Measurements from ENCODE around the gene SDF2L1. TPM values are rescaled to one million over a fixed set of nuclear protein-coding genes. Genes with fewer than 3 reads are reported as not detected.
A peak's percentile ranks its signal among the peaks of the same experiment; 100 is the strongest.
"Not testable (repeated sequence)": the region's sequence is repeated elsewhere in the genome, so short reads cannot be mapped to it uniquely, and the experiment has no call there.

Gene SDF2L1, protein sequence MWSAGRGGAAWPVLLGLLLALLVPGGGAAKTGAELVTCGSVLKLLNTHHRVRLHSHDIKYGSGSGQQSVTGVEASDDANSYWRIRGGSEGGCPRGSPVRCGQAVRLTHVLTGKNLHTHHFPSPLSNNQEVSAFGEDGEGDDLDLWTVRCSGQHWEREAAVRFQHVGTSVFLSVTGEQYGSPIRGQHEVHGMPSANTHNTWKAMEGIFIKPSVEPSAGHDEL
- polyA plus RNA-seq (ENCODE audit: insufficient read length in 12 of 12) = 10 to 100 TPM in 1 of 12 donors, 1 to 10 TPM in 10, not detected in 1; 4.1 to 15.9 (median 7.2) TPM
- long read RNA-seq, donor 1, transcript SDF2L1-201 (3 exons, 865 nt) = major isoform, 38 of 45 reads
- long read RNA-seq, donor 1, partial matches to known transcripts = 6 of 45 reads
- long read RNA-seq, donor 1, other reads (novel, unspliced or antisense) = 0 of 45 reads
- long read RNA-seq, donor 2, transcript SDF2L1-201 (3 exons, 865 nt) = major isoform, 17 of 18 reads
- long read RNA-seq, donor 2, partial matches to known transcripts = 0 of 18 reads
- long read RNA-seq, donor 2, other reads (novel, unspliced or antisense) = 0 of 18 reads
- long read RNA-seq, donor 3, transcript SDF2L1-201 (3 exons, 865 nt) = major isoform, 5 of 5 reads
- long read RNA-seq, donor 3, partial matches to known transcripts = 0 of 5 reads
- long read RNA-seq, donor 3, other reads (novel, unspliced or antisense) = 0 of 5 reads
- long read RNA-seq, donor 4, partial matches to known transcripts = 0 of 5 reads
- long read RNA-seq, donor 4, other reads (novel, unspliced or antisense) = 0 of 5 reads
- long read RNA-seq, donor 5, transcript SDF2L1-201 (3 exons, 865 nt) = major isoform, 21 of 23 reads
- long read RNA-seq, donor 5, partial matches to known transcripts = 0 of 23 reads
- long read RNA-seq, donor 5, other reads (novel, unspliced or antisense) = 0 of 23 reads
- long read RNA-seq, donor 6, transcript SDF2L1-201 (3 exons, 865 nt) = major isoform, 12 of 12 reads
- long read RNA-seq, donor 6, partial matches to known transcripts = 0 of 12 reads
- long read RNA-seq, donor 6, other reads (novel, unspliced or antisense) = 0 of 12 reads
- long read RNA-seq, donor 7, transcript SDF2L1-201 (3 exons, 865 nt) = major isoform, 6 of 6 reads
- long read RNA-seq, donor 7, partial matches to known transcripts = 0 of 6 reads
- long read RNA-seq, donor 7, other reads (novel, unspliced or antisense) = 0 of 6 reads
- long read RNA-seq, donor 8, transcript SDF2L1-201 (3 exons, 865 nt) = major isoform, 11 of 11 reads
- long read RNA-seq, donor 8, partial matches to known transcripts = 0 of 11 reads
- long read RNA-seq, donor 8, other reads (novel, unspliced or antisense) = 0 of 11 reads
- long read RNA-seq, donor 9, transcript SDF2L1-201 (3 exons, 865 nt) = major isoform, 13 of 13 reads
- long read RNA-seq, donor 9, partial matches to known transcripts = 0 of 13 reads
- long read RNA-seq, donor 9, other reads (novel, unspliced or antisense) = 0 of 13 reads
- long read RNA-seq, donor 10, transcript SDF2L1-201 (3 exons, 865 nt) = major isoform, 14 of 15 reads
- long read RNA-seq, donor 10, partial matches to known transcripts = 0 of 15 reads
- long read RNA-seq, donor 10, other reads (novel, unspliced or antisense) = 0 of 15 reads
- long read RNA-seq, donor 11, transcript SDF2L1-201 (3 exons, 865 nt) = major isoform, 20 of 22 reads
- long read RNA-seq, donor 11, partial matches to known transcripts = 0 of 22 reads
- long read RNA-seq, donor 11, other reads (novel, unspliced or antisense) = 0 of 22 reads

DNA sequence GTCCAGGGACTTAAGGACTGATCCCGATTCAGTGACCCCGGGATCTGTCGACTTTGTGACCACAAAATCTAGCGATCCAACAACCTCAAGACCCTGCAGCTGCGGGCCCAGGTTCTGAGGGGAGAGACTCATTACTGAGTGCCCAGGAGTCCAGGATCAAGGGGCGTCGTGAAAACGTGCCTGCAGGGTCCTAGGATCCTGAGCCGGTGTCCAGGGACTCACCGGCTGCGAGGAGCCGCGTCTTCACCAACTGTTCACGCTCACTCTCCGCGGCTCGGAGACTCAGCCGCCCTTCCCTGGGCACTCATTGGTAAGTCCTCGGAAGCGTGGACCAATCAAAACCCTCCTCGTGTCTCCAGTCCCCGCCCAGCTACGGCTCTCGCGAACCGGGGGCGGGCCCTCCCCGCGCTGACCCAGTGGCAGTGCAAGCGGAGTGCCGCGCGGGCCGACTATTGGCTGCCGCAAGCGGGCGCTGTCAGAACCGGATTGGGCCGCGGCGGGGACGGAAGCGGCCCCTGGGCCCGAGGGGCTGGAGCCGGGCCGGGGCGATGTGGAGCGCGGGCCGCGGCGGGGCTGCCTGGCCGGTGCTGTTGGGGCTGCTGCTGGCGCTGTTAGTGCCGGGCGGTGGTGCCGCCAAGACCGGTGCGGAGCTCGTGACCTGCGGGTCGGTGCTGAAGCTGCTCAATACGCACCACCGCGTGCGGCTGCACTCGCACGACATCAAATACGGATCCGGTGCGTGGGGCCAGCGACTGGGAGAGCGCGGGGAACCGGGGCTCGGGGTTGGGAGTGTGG lies at the start of gene SDF2L1:
Gene SDF2L1 (plus strand): TSS at position 514 of the 795 bp plus-strand sequence. CDS start 35 bp downstream, at position 549.
- peak; percentile 98 for DNase-seq

DNA sequence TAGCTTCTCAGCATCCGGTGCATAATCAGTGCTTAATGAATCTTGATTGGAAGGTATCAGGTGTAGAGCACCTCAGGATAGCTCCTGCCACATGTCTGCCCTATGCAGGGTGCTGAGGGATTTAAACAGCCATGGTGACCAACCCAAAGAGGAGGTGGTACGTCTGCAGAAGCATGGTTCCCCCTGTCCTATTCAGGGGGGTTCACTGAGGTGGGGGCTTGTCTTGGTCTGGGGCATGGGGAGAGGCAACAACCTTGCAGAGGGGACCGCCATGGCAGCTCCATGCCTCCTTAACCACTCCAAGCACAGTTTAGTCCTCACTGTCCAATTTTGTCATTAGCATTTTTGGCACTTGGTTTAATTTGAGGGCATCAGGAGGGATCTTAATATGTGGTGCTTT lies 49.7 kb upstream of the SDF2L1 start:
- DNase-seq = no peak

DNA sequence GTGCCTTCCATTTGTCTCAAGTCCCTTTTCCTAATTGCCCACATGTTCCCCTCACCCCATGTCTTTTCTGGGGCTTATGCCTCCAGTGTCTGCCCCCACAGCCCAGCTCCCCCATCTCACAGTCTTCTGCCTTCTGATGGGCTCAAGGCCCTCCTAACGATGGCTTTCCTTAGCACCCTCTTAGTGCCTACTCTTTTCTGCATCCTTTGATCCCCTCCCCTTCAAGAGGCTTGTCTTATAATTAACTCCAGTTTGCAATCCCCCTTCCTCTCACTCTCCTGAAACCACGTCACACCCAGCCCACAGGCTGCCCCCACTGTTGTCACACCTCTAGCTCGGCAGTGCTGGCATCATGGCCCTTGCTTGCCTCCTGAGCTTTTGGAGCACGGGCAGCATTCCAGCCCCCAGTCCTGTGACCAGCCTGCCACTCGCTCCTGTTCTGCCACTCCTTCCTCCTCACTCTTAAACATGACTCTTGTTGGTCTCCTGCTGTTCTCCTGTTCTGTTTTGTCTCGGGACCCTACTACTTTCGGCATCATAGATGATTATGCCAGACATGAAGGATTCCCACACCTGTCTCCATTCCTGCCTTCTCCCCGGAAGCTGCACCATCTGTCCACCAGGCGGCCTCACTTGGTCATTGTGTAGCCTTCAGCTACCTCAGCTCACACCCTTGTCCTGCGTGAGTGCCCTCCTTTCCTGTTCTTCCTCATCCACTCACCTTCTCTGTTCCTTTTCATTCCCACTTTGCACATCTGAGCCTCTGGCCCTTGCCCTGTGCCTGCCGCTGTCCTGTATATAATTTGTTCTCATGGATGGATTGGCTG lies 48.5 kb upstream of the SDF2L1 start:
- no peak for DNase-seq

DNA sequence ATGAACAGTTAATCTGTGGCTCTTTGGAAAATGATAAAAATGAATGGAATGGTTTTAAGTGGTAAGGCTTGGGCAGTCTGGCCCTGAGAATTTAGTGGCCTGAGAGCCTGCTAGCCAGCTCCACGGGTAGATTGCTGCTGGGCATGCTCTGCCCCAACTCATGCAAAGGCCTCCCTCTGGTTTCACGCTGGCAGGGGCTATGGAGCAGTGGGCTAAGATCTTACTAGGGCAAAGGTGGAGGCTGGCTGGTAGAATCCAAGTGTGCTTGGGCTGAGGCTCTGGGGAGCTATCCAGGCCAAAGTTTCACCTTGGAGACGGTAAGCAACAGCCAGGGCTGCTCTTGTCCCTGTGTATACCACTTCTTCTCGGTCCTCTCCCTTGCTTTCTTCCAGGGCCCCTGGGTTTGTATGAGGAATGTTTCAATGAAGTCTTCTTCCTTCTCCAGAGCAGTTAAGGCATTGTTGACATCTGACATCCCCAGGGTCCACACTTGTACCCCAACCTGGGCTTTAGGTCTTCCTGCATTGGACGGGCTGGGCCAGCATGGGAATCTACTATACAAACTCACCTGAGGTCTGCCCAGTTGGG lies 47.1 kb upstream of the SDF2L1 start:
- no peak for DNase-seq

DNA sequence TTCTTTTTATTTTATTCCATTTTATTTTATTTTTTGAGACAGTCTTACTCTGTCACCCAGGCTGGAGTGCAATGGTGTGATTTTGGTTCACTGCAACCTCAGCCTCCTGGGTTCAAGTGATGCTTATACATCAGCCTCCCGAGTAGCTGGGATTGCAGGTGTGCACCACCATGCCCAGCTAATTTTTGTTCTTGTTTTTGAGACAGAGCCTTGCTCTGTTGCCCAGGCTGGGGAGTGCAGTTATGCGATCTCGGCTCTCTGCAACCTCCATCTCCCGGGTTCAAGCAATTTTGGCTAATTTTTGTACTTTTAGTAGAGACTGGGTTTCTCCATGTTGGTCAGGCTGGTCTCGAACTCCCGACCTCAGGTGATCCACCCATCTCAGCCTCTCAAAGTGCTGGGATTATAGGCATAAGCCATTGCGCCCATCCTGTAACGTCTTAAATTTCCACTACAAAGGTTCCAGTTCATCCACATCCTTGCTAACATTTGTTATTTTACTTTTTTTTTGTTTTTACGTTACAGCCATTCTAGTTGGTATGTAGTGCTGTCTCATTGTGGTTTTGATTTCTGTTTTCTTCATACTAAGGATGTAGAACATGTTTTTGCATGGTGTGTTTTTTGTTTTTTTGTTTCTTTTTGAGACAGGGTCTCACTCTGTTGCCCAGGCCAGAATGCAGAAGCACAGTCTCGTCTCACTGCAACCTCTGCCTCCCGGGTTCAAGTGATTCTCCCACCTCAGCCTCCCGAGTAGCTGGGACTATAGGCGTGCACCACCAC lies 45.6 kb upstream of the SDF2L1 start:
- not testable (repeated sequence) for DNase-seq

DNA sequence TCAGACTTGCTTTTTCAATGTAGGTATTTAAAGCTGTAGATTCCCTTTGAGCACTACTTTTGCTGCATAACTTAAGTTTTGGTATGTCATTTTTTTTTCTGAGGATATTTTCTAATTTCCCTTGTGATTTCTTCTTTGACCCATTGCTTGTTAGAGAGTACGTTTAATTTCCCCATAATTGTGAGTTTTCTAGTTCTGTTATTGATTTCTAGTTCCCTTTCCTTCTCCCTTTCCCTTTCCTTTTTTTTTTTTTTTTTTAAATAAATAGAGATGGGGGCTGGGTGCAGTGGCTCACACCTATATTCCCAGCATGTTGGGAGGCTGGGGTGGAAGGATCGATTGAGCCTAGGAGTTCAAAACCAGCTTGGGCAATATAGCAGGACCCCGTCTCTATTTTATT lies 43.8 kb upstream of the SDF2L1 start:
- DNase-seq = no peak

DNA sequence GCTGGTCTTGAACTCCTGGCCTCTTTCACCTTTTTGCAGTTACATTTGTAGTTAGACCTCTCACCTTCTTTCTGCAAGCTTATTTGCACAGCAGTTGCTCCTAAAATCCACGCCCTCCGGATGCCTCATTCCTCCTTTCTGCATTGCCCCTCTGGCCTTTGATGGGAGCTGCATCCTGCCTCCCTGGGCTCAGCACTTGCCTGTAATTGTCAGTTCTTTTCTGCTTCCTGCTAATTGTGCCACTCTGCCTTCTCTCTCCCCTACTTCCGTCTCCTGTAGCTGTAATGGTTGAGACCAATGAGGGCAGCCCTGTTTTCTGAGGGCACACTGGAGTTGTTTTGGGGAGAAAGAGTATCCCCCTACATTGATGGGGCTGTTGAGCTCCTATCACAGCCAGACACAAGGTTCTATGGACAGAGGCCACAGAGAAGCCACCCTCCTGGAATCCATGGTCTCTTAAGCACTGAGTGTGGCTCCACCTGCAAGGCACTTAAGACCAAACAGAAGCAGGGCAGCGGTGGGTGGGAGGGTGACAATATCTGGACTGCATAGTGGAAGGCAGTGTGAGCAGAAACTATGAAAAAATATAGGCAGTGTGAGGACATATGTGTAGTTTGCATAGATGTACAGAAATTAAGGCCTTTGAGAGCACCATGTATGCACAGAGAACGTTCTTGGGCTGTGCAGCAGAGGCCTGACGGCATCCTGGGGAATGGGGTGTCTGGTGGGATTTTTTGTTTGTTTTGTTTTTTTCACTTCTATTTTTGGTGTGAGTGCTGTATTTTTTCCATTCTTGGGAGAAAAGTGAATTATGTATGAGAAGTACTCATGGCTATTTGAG lies 42.8 kb upstream of the SDF2L1 start:
- DNase-seq = no peak

DNA sequence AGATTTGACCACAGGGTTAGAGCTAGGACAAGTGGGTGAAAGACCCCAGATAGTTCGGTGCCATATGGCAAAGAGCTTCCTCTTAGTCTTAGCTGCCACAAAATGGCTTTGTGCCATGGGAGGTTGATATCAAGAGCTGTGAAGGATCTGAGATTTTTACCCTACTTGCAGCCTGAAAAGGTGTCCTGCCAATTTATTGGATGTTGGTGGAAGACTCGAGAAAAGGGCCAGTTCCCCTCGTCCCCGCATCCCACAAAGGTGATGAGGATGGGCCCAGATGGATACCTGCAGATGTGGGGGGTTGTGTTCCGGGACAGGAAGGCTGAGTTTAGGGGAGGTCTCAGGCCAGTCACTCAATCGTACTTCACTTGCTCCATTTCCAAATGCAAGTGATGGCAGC lies 39.5 kb upstream of the SDF2L1 start:
- no peak for DNase-seq

DNA sequence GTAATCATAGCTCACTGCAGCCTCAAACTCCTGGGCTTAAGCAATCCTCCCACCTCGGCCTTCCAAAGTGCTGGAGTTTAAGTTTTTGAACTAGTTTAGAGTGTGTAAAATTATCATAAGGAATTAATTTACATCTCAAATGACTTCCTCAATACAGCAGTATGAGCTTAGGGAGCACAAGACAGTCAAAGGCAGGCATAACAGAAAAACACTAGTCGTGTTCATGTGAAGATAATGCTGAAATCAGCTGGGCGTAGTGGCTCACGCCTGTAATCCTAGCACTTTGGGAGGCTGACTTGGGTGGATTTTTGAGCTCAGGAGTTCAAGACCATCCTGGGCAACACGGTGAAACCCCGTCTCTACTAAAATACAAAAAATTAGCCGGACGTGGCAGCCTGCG lies 38.1 kb upstream of the SDF2L1 start:
- DNase-seq = no peak

DNA sequence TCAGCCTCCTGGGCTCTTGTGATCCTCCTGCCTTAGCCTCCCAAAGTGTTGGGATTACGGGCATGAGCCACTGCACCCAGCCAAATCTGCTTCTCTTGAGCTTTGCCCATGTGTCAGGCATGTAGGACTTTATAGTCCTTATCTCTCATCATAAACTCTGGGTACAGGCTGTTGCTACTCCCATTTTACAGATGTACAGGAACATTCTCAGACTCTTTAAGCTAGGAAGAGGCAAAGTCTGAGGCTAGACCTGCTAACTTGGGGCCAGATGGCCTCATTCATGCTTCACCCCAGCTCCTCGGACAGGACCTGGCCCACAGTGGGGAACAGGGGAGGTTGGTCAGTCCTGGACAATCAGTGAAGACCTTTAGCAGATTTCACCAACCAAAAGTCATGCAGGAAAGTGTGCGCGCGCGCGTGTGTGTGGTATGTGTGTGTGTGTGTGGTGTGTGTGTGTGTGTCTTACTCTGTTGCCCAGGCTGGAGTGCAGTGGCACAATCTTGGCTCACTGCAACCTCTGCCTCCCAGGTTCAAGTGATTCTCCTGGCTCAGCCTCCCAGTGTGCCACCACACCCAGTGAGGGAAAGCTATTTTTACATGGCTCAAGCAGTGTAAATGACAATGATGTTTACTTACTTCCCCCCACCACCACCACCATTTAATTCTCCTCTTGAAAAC lies 36.1 kb upstream of the SDF2L1 start:
- no peak for DNase-seq

DNA sequence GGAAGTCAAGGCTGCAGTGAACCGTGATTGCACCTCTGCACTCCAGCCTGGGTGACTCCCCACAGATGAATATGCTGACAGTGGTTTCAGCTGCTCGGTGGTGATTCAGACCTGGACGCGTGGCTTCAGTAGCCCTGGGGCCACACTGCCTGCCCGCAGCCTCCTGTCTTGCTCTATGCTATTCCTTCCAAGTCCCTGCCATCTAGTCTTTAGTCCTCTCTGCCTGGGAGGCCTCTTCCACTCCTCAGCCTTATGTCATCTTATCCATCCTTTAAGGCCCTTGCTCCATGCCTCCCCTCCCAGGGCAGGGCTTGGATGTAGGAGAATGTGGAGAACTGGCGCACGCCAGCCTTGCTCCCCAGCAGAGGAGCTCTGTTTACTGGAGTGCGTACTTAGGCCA lies 35.3 kb upstream of the SDF2L1 start:
- no peak for DNase-seq

DNA sequence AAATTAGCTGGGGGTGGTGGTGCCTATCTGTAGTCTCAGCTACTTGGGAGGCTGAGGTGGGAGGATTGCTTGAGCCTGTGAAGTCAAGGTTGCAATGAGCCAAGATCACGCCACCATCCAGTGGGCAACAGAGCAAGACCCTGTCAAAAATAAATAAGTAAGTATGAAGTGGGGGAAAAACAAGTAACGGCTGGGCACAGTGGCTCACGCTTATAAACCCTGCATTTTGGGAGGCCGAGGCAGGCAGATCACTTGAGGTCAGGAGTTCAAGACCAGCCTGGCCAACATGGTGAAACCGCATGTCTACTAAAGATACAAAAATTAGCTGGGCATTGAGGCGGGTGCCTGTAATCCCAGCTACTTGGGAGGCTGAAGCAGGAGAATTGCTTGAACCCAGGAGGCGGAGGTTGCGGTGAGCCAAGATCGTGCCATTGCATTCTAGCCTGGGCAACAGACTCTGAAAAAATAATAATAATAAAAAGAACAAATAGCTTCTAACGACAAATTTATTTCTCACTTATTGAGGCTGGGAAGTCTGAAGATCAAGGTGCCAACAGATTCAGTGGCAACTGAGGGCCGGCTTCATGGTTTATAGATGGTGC lies 32.4 kb upstream of the SDF2L1 start:
- DNase-seq = not testable (repeated sequence)

DNA sequence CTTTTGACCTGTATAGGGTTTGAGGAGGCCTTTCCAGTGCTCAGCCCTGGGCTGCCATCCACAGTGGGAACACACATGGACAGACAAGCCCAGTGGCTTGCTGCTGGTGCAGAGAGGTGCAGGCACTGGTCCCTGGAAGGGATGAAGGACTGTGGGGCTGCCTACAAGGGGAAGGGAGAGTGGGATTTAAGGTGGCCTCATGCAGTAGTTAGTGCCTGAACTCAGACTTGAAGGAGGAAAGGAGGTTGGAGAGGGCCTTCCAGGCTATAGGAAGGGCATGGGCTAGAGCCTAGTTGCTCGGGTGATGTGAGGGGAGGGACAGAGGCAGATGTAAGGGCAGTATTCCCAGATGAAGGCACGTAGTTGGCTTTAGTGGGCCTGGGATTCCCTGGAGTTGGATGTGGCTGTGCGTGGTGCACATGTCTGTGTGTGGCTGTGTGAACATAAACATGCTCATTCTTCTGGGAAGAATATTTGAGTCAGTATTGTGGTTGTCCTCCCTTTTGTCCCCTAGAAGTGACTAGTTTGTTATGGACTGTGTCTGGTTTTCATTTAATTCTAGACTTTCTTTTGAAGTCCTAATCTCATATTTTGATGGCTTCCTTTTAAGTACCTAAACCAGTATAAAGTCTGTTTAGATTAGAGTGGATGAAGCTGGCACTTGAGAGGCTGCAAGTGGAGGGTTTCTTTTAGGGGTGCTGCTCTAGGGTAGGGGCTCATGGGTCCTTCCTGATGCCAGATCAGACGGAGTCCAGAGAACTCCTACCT lies 30.7 kb upstream of the SDF2L1 start:
- DNase-seq = no peak

DNA sequence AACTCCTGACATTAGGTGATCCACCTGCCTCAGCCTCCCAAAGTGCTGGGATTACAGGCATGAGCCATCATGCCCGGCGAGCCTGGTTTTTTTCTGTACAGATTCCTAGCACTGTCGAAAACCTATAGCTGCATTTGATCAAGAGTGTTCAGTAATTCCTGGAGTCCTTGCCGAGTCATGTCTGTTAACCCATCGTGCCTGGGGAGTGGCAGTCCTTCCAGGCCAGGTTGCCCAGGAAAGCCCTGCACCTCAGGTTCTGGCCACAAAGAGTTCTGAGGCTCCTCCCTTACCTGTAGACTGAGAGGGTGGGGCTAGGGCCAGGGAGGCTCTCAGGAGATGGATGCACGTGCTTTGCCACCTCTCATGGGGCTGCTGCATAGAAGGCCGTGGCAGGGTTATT lies 29.2 kb upstream of the SDF2L1 start:
- no peak for DNase-seq

Measured in muscle of arm (tissue), 14 donors.